T follicular helper cell (primary cell): Measurements from ENCODE around the gene SPHK2.
"Not testable (repeated sequence)": the region's sequence is repeated elsewhere in the genome, so short reads cannot be mapped to it uniquely, and the experiment has no call there.

ENCODE experiments used
- DNase-seq: peaks from one replicate; pipeline ENCODE4 v3.0.0-alpha.2; 2020; ENCODE audit warnings: low read depth

Gene SPHK2

GRCh38 chr19:48660852-48661710, 41.8 kb downstream of the SPHK2 start:
- peak; percentile 56 for DNase-seq

GRCh38 chr19:48661711-48662090, 42.4 kb downstream of the SPHK2 start:
- DNase-seq: no peak

GRCh38 chr19:48663667-48664066, 44.4 kb downstream of the SPHK2 start:
- DNase-seq: no peak

- no peak for DNase-seq
Measured at GRCh38 chr19:48664476-48664875, 45.2 kb downstream of the SPHK2 start.

- DNase-seq: no peak
Measured at GRCh38 chr19:48665786-48666185, 46.5 kb downstream of the SPHK2 start.

GRCh38 chr19:48668332-48668731, 49.0 kb downstream of the SPHK2 start:
- no peak for DNase-seq

- DNase-seq: no peak
Measured at GRCh38 chr19:48668761-48669160, 49.5 kb downstream of the SPHK2 start.

GRCh38 chr19:48669903-48670668, 50.8 kb downstream of the SPHK2 start:
- DNase-seq: no peak

GRCh38 chr19:48670699-48671445, 51.6 kb downstream of the SPHK2 start:
- DNase-seq: no peak

GRCh38 chr19:48671446-48671995, 52.2 kb downstream of the SPHK2 start:
- no peak for DNase-seq

GRCh38 chr19:48672994-48673393, 53.7 kb downstream of the SPHK2 start, which contains the start of gene NTN5:
Gene NTN5, minus strand, starts transcription at chr19:48673017. Its CDS starts 2,031 bp downstream, at chr19:48670986.
- no peak for DNase-seq

GRCh38 chr19:48673436-48674100, 54.3 kb downstream of the SPHK2 start:
- DNase-seq: no peak

GRCh38 chr19:48674216-48674809, 55.0 kb downstream of the SPHK2 start:
- no peak for DNase-seq

GRCh38 chr19:48674921-48675824, 55.9 kb downstream of the SPHK2 start:
- DNase-seq: peak; percentile 64

GRCh38 chr19:48676487-48676886, 57.2 kb downstream of the SPHK2 start:
- no peak for DNase-seq

GRCh38 chr19:48676887-48677286, 57.6 kb downstream of the SPHK2 start:
- DNase-seq: no peak

GRCh38 chr19:48678201-48678600, 58.9 kb downstream of the SPHK2 start:
- no peak for DNase-seq

GRCh38 chr19:48680006-48680405, 60.7 kb downstream of the SPHK2 start:
- DNase-seq: not testable (repeated sequence)
